GM12801 (cell line): ENCODE data around the gene ZMIZ1.

ENCODE experiments used
- TF ChIP-seq, protein P1 (sequence below): IDR thresholded peaks from one replicate; pipeline ENCODE4 v1.5.1; 2011; ENCODE audit warnings: control low read depth; ENCODE audit not compliant: insufficient read length; ENCODE audit errors: extremely low read depth

Gene ZMIZ1

DNA sequence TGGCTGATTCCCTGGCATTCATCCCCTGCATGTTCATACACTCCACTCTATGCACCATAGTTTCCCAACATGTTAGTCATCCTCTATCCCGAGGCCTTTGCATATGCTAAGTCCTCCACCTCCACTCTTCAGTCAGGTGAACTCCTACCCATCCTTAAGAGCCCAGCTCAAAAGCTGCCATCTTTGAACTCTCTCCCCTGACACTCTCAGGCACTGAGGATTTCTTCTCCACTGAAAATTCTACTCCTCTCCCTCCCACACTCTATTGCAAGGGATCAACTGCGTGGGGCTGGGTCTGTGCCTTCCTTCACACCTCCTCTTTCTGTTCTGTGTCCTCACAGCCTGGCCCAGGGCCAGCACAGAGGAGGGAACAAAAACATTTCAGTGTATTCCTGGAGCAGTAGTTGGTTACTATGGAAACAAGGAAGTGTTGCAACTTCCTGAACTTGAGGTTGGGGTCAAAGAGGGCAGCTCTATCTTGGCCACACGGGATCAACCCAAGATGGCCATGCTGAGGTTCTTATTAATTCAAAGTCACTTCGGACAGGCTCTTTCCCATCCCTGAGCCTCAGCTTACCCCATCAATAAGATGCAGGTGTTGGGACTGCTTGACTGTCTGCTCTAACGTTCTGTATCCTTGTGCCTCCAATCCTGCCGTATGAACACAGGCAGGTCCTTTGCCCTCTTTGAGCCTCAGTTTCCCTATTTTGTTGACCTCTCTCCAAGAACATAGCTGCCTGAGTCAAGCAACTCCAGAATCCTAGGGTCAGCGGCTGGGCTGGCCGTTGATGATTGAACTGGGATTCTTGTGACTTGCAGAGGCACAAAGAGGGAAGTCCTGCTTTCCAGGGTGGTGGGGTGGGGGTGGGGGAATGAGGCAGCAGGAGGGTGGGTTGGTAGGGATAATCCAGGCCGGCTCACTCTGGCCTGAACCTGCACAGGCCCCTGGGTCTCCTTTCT, 15.5 kb downstream of the ZMIZ1 start:
- TF ChIP-seq, protein P1, sequence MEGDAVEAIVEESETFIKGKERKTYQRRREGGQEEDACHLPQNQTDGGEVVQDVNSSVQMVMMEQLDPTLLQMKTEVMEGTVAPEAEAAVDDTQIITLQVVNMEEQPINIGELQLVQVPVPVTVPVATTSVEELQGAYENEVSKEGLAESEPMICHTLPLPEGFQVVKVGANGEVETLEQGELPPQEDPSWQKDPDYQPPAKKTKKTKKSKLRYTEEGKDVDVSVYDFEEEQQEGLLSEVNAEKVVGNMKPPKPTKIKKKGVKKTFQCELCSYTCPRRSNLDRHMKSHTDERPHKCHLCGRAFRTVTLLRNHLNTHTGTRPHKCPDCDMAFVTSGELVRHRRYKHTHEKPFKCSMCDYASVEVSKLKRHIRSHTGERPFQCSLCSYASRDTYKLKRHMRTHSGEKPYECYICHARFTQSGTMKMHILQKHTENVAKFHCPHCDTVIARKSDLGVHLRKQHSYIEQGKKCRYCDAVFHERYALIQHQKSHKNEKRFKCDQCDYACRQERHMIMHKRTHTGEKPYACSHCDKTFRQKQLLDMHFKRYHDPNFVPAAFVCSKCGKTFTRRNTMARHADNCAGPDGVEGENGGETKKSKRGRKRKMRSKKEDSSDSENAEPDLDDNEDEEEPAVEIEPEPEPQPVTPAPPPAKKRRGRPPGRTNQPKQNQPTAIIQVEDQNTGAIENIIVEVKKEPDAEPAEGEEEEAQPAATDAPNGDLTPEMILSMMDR: no peak

DNA sequence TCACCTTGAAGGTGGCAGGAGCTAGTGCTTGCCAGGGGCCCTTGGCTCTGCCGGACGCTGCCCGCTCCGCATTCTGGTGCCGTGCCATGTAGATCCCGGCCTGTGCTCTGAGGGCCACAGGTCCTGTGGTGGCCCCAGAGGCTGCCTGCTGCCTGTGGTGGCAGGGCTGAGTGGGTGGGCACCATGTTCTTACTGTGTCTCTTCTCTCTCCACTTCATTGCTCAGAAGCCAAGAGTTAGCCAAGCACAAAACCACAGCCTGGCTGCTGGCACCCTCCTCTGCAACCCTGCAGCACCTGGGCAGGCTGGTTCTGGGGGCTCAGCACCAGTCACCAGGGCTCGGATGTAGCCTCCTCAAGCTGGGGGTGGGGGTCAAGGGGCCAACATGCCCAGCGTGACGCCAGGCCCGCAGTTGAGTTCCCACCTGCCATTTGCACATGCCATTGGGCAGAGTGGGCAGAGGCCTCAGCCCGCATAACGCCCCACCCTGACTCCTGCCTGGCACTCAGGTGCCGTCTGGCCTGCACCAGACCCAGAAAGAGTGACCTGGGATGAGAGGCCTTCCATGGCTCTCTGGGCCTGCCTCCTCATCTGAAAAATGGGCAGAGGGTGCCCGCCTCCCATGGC, 16.3 kb downstream of the ZMIZ1 start:
- TF ChIP-seq, protein P1: no peak

- TF ChIP-seq, protein P1: no peak
Observed at GRCh38 chr10:79086822-79087221, 18.1 kb downstream of the ZMIZ1 start.

GRCh38 chr10:79087721-79088120, 19.0 kb downstream of the ZMIZ1 start:
- TF ChIP-seq, protein P1: no peak

GRCh38 chr10:79088176-79088575, 19.4 kb downstream of the ZMIZ1 start:
- TF ChIP-seq, protein P1: no peak

DNA sequence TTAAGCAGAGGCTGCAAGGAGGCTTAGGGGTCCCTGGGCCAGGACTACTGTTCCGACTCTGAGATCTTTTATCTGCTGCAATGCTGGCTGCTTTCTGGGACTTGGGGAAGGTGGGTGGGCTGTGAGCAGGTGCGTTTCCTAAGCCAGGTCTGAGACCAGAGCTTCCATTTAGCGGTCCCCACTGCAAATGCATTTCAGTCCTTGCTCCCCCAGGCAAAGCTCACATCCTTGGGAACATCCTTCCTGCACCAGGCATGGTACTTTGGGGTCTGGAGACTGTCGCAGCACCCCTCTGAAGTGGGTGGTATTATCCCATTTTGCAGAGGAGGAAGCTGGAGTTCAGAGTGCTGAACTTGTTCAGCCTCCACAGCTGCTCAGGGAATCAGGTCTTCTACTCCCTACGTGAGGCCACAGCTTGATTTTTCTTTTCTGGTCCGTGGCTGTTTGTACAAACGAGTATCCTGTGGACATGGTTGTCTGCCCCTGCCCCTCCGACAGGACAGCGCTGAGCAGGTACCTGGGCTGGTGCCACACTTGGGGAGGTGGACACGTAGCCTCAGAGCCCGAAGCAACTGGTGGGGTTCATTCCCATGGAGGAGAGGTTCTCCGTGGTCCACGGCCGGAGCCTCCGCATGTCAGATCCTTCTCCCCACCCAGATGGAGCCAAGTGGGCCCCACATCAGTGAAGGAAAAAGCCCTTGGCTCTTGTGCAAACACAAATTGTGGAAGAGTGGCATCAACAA, 20.0 kb downstream of the ZMIZ1 start:
- TF ChIP-seq, protein P1: no peak

- TF ChIP-seq, protein P1: no peak
Observed at GRCh38 chr10:79089632-79090031, 20.9 kb downstream of the ZMIZ1 start.
